ENCODE data around the gene NTS. TPM values are rescaled to one million over a fixed set of nuclear protein-coding genes. Genes with fewer than 3 reads are reported as not detected.
A peak's percentile ranks its signal among the peaks of the same experiment; 100 is the strongest.

Gene NTS, protein sequence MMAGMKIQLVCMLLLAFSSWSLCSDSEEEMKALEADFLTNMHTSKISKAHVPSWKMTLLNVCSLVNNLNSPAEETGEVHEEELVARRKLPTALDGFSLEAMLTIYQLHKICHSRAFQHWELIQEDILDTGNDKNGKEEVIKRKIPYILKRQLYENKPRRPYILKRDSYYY
- 0.40 TPM in 1 of 2 replicates, not detected in the other for total RNA-seq (ENCODE audit: low replicate concordance)

DNA sequence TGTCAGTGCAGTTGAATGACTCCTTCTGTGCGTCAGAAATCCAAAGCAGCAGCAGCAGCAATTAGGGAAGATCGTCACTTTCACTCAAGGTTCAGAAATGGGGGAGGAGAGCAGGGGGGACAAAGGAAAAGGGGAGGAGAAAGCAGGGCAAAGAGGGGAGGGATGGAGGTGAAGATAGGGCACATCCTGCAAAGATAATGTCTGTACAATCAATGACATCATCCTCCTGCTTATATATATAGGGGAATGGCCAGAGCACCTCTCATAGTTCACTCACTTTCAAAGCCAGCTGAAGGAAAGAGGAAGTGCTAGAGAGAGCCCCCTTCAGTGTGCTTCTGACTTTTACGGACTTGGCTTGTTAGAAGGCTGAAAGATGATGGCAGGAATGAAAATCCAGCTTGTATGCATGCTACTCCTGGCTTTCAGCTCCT, at the start of gene NTS:
NTS (plus strand) TSS at position 265 of the 431 bp plus-strand sequence; CDS start at position 374, 109 bp downstream.
- TF ChIP-seq EZH2phosphoT487 (IDR thresholded peaks at IDR 0.05) (no peak), EZH2 (IDR thresholded peaks at IDR 0.05) (no peak)
- TF ChIP-seq, protein P1, sequence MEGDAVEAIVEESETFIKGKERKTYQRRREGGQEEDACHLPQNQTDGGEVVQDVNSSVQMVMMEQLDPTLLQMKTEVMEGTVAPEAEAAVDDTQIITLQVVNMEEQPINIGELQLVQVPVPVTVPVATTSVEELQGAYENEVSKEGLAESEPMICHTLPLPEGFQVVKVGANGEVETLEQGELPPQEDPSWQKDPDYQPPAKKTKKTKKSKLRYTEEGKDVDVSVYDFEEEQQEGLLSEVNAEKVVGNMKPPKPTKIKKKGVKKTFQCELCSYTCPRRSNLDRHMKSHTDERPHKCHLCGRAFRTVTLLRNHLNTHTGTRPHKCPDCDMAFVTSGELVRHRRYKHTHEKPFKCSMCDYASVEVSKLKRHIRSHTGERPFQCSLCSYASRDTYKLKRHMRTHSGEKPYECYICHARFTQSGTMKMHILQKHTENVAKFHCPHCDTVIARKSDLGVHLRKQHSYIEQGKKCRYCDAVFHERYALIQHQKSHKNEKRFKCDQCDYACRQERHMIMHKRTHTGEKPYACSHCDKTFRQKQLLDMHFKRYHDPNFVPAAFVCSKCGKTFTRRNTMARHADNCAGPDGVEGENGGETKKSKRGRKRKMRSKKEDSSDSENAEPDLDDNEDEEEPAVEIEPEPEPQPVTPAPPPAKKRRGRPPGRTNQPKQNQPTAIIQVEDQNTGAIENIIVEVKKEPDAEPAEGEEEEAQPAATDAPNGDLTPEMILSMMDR (IDR thresholded peaks at IDR 0.05): no peak
- H3F3A ChIP-seq (ENCODE audit: low read depth): peaks cover 6% of the 10 kb centered on the region
- Mint-ChIP-seq H3K4me1 (peaks cover 6% of the 10 kb centered on the region), H3K9me3 (no peaks in the 10 kb centered on the region), H3K4me3 (peak within 1 kb of the TSS; percentile 36), H3K27me3 (ENCODE audit: insufficient read depth, low read depth) (no peaks in the 10 kb centered on the region), H3K36me3 (no peaks in the 10 kb centered on the region), H3K27ac (no peak within 1 kb of the TSS)
- peak within 1 kb of the TSS; percentile 43 for H2AFZ ChIP-seq (replicated peaks)
- H3K4me1 ChIP-seq: peaks cover 6% of the 10 kb centered on the region
- peak; percentile 42 for DNase-seq (ENCODE audit: low spot score)
- no peaks in the 10 kb centered on the region for H3K79me2 ChIP-seq (ENCODE audit: low read depth)
- H3K4me2 ChIP-seq: peak within 1 kb of the TSS; percentile 56
- peak within 1 kb of the TSS; percentile 10 for H3K4me3 ChIP-seq
- no peak within 1 kb of the TSS for H3K9ac ChIP-seq
- no peaks in the 10 kb centered on the region for H3K9me3 ChIP-seq (ENCODE audit: low read depth)
- no peaks in the 10 kb centered on the region for H3K36me3 ChIP-seq
- no peak within 1 kb of the TSS for H3K27ac ChIP-seq
- H4K20me1 ChIP-seq (ENCODE audit: low read depth): no peaks in the 10 kb centered on the region
- no peaks in the 10 kb centered on the region for H3K27me3 ChIP-seq

DNA sequence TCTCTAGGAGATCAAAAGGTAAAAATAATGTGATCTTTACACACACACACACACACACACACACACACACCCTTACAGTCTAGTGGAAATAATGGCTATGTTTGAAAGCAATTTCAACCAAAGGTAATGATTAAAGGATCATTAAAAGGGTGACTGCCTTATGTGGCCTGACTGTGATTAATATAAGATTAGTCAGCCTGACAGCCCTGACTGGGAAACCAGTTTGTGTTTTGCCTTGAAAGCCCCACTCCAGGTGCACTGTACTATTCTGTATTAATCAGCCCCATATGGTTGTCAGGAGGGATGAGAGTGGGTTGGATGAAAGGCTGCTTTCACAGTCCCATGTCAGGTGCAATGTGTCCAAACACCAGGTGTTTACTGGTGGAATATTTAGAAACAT, 48.3 kb upstream of the NTS start:
- Histone ChIP-seq H3K4me2 (no peak overlapping the region), H3K36me3 (no peaks in the 10 kb centered on the region), H3K4me1 (no peaks in the 10 kb centered on the region), H3K4me3 (no peak overlapping the region), H3K79me2 (ENCODE audit: low read depth) (no peaks in the 10 kb centered on the region), H3K27ac (no peak overlapping the region), H3K9me3 (ENCODE audit: low read depth) (no peaks in the 10 kb centered on the region), H3K27me3 (no peaks in the 10 kb centered on the region), H3F3A (ENCODE audit: low read depth) (no peaks in the 10 kb centered on the region), H3K9ac (no peak overlapping the region), H2AFZ (replicated peaks) (no peak overlapping the region), H4K20me1 (ENCODE audit: low read depth) (no peaks in the 10 kb centered on the region)
- Mint-ChIP-seq H3K36me3 (no peaks in the 10 kb centered on the region), H3K9me3 (no peaks in the 10 kb centered on the region), H3K4me1 (no peaks in the 10 kb centered on the region), H3K27me3 (ENCODE audit: insufficient read depth, low read depth) (no peaks in the 10 kb centered on the region), H3K4me3 (no peak overlapping the region), H3K27ac (no peak overlapping the region)
- TF ChIP-seq EZH2phosphoT487 (IDR thresholded peaks at IDR 0.05) (no peak), EZH2 (IDR thresholded peaks at IDR 0.05) (no peak)
- TF ChIP-seq, protein P1 (IDR thresholded peaks at IDR 0.05): no peak
- no peak for DNase-seq (ENCODE audit: low spot score)

DNA sequence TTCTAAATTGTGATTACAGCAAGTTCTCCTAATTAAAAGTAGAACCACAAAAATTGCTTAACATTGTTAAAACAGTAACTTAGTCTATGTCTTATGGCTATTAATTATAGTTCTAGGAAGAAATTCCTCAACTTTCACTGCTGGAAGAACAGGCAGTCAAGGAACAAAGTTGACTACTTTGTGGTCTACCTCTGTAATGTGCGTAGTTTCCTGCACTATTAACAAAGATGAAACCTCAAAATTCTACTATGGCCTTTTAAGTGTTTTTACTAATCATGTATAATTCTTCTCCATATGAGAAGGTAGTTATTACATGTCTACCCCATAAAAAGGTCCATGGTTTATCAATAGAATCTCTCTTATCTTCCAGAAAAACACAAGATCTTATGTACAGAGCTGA, 45.5 kb upstream of the NTS start:
- Histone ChIP-seq H2AFZ (replicated peaks) (no peak overlapping the region), H3K9me3 (ENCODE audit: low read depth) (no peaks in the 10 kb centered on the region), H3K79me2 (ENCODE audit: low read depth) (no peaks in the 10 kb centered on the region), H3K9ac (no peak overlapping the region), H3K4me1 (no peaks in the 10 kb centered on the region), H3K4me3 (no peak overlapping the region), H3F3A (ENCODE audit: low read depth) (no peaks in the 10 kb centered on the region), H4K20me1 (ENCODE audit: low read depth) (no peaks in the 10 kb centered on the region), H3K27me3 (no peaks in the 10 kb centered on the region), H3K4me2 (no peak overlapping the region), H3K27ac (no peak overlapping the region), H3K36me3 (no peaks in the 10 kb centered on the region)
- Mint-ChIP-seq H3K36me3 (no peaks in the 10 kb centered on the region), H3K27me3 (ENCODE audit: insufficient read depth, low read depth) (no peaks in the 10 kb centered on the region), H3K4me1 (no peaks in the 10 kb centered on the region), H3K27ac (no peak overlapping the region), H3K9me3 (no peaks in the 10 kb centered on the region), H3K4me3 (no peak overlapping the region)
- DNase-seq (ENCODE audit: low spot score): no peak
- no peak for TF ChIP-seq EZH2phosphoT487 (IDR thresholded peaks at IDR 0.05)
- TF ChIP-seq EZH2 (IDR thresholded peaks at IDR 0.05): no peak
- TF ChIP-seq, protein P1 (IDR thresholded peaks at IDR 0.05): no peak
